ENCODE results near the gene MORN1. TPM values are rescaled to one million over a fixed set of nuclear protein-coding genes. Genes with fewer than 3 reads are reported as not detected.

Gene MORN1
- total RNA-seq, 4 donors from 2014 or later, result 3.0 to 34.0 (median 12.5) TPM

GRCh38 chr1:2284932-2285331 is 106.4 kb downstream of the MORN1 start:
- intact Hi-C loops (cut with DNase I; ENCODE audit: low total_unique reads), result no loop called here
- in situ Hi-C loops (cut with MboI; ENCODE audit: low pct_ligation_motif_present in 1 of 4, low pct_unique_long_range_greater_than_20kb in 1 of 4, low sequenced_read_pairs in 3 of 4), result no loop called here
- no peak for DNase-seq
- H3K4me3 ChIP-seq, result no peak overlapping the region
- TF ChIP-seq EP300 (IDR thresholded peaks at IDR 0.05; ENCODE audit: low read depth) (no peak), CTCF (IDR thresholded peaks at IDR 0.05) (no peak), POLR2A (IDR thresholded peaks at IDR 0.05) (no peak), POLR2AphosphoS5 (IDR thresholded peaks at IDR 0.05) (no peak)
- H3K36me3 ChIP-seq, result no peaks in the 10 kb centered on the region
- H3K4me1 ChIP-seq, result peaks cover 8 to 30% (median 19%) of the 10 kb centered on the region in 4 donors
- H3K9me3 ChIP-seq, result no peaks in the 10 kb centered on the region
- no peaks in the 10 kb centered on the region for H3K27me3 ChIP-seq
- H3K27ac ChIP-seq, result no peak overlapping the region
- WGBS, 2 donors (ENCODE audit: low coverage in 1 of 2), result 90% methylated on average over 9 of the region's 9 CpGs; no CpG with 5 or more reads in 1 of the 2 donors

- Histone ChIP-seq H3K4me3 (no peak overlapping the region), H3K9me3 (no peaks in the 10 kb centered on the region), H3K4me1 (peaks cover 5 to 30% (median 20%) of the 10 kb centered on the region in 4 donors), H3K27me3 (no peaks in the 10 kb centered on the region), H3K36me3 (no peaks in the 10 kb centered on the region), H3K27ac (no peak overlapping the region)
- intact Hi-C loops (cut with DNase I; ENCODE audit: low total_unique reads) (no loop called here), in situ Hi-C loops (cut with MboI; ENCODE audit: low pct_ligation_motif_present in 1 of 4, low pct_unique_long_range_greater_than_20kb in 1 of 4, low sequenced_read_pairs in 3 of 4) (no loop called here)
- TF ChIP-seq POLR2AphosphoS5 (IDR thresholded peaks at IDR 0.05) (no peak), EP300 (IDR thresholded peaks at IDR 0.05; ENCODE audit: low read depth) (no peak), CTCF (IDR thresholded peaks at IDR 0.05) (no peak)
- no peak for DNase-seq
- 86% methylated on average over 23 of the region's 27 CpGs; no CpG with 5 or more reads in 1 of the 2 donors for whole genome bisulfite sequencing, 2 donors (ENCODE audit: low coverage in 1 of 2)
These were observed 107.1 kb downstream of the MORN1 start for GRCh38 chr1:2283991-2284895.

DNA sequence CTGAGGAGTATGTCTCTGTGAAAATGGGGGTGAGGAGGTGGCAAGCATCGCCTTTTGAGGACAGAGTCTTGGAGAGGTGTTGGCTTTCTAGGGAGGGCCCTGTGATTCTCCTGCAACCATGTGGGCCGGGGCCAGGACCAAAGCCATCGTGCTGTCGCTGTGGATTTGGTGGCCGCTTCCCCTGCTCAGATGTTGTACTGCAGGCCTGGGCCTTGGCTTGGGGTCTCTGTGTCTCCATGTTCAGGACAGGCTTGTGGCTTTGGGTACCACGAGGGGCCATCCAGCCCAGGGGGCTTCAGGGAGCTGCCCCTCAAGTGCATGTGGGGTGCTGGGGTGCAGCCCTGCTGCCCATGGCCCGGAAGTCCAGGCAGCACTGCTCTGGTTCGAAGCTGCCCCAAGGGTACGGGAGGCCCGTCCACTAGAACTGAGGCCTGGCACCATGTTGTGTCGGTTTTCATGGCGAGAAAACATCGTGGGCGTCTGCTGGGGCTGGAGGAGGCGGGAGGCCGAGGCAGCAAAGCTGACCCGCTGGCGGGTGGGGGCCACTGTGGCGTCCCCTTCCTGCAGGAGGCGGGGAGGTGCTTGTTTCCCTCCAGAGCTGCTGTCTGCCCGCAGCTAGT is 107.9 kb downstream of the MORN1 start:
- Histone ChIP-seq H3K9me3 (no peaks in the 10 kb centered on the region), H3K36me3 (no peaks in the 10 kb centered on the region), H3K27me3 (no peaks in the 10 kb centered on the region), H3K4me1 (peaks cover 11 to 30% (median 24%) of the 10 kb centered on the region in 4 donors), H3K27ac (no peak overlapping the region), H3K4me3 (no peak overlapping the region)
- in situ Hi-C loops (cut with MboI; ENCODE audit: low pct_ligation_motif_present in 1 of 4, low pct_unique_long_range_greater_than_20kb in 1 of 4, low sequenced_read_pairs in 3 of 4), result no loop called here
- TF ChIP-seq CTCF (IDR thresholded peaks at IDR 0.05), result no peak
- no peak for TF ChIP-seq POLR2A (IDR thresholded peaks at IDR 0.05)
- no peak for TF ChIP-seq EP300 (IDR thresholded peaks at IDR 0.05; ENCODE audit: low read depth)
- no peak for TF ChIP-seq POLR2AphosphoS5 (IDR thresholded peaks at IDR 0.05)
- DNase-seq, result no peak
- intact Hi-C loops (cut with DNase I; ENCODE audit: low total_unique reads), result no loop called here
- WGBS, 2 donors (ENCODE audit: low coverage in 1 of 2), result 88% methylated on average over 21 of the region's 21 CpGs; no CpG with 5 or more reads in 1 of the 2 donors

- DNase-seq, result no peak
- in situ Hi-C loops (cut with MboI; ENCODE audit: low pct_ligation_motif_present in 1 of 4, low pct_unique_long_range_greater_than_20kb in 1 of 4, low sequenced_read_pairs in 3 of 4), result no loop called here
- WGBS, 2 donors (ENCODE audit: low coverage in 1 of 2), result 96% methylated on average over 25 of the region's 29 CpGs; no CpG with 5 or more reads in 1 of the 2 donors
These were observed 108.6 kb downstream of the MORN1 start for GRCh38 chr1:2282556-2283270.

More at GRCh38 chr1:2282556-2283270, 108.6 kb downstream of the MORN1 start:
- H3K9me3 ChIP-seq, result no peaks in the 10 kb centered on the region
- no peaks in the 10 kb centered on the region for H3K27me3 ChIP-seq
- no peaks in the 10 kb centered on the region for H3K36me3 ChIP-seq
- intact Hi-C loops (cut with DNase I; ENCODE audit: low total_unique reads), result no loop called here
- TF ChIP-seq EP300 (IDR thresholded peaks at IDR 0.05; ENCODE audit: low read depth), result no peak
- TF ChIP-seq CTCF (IDR thresholded peaks at IDR 0.05), result no peak
- TF ChIP-seq POLR2A (IDR thresholded peaks at IDR 0.05), result no peak
- TF ChIP-seq POLR2AphosphoS5 (IDR thresholded peaks at IDR 0.05), result no peak
- H3K4me3 ChIP-seq, result no peak overlapping the region
- H3K4me1 ChIP-seq, result peaks cover 19 to 36% (median 27%) of the 10 kb centered on the region in 4 donors
- no peak overlapping the region for H3K27ac ChIP-seq
